DND-41 (cell line): ENCODE data around the gene POLA1.

Experiments
- ATAC-seq: fragments of 200-7000 bp; cut with Tn5 transposase; 3 replicates; pipeline ENCODE4 v1.9.1; 2021; ENCODE audit warnings: low read depth; ENCODE audit not compliant: insufficient read depth
- DNase-seq: peaks from one replicate; pipeline ENCODE4 v3.0.0-alpha.2; 2020
- H2AFZ ChIP-seq: 2 replicates; pipeline ENCODE4 v1.6.0; 2012; ENCODE audit warnings: low read depth, low read length
- H3K27ac ChIP-seq: 2 replicates; pipeline ENCODE4 v1.5.1; 2012; ENCODE audit warnings: low read length, inconsistent platforms
- H3K27me3 ChIP-seq: fragments of 200-600 bp; sonication (generic); 2 replicates; pipeline ENCODE4 v1.6.0; 2012; ENCODE audit warnings: low read length, mild to moderate bottlenecking, inconsistent platforms; ENCODE audit not compliant: insufficient read depth, poor library complexity
- H3K36me3 ChIP-seq: 2 replicates; pipeline ENCODE4 v1.5.1; 2012; ENCODE audit warnings: low read length, inconsistent platforms; ENCODE audit not compliant: insufficient read depth
- H3K4me1 ChIP-seq: 2 replicates; pipeline ENCODE4 v1.5.1; 2012; ENCODE audit warnings: mild to moderate bottlenecking, low read length; ENCODE audit not compliant: insufficient read depth
- H3K4me2 ChIP-seq: 2 replicates; pipeline ENCODE4 v1.6.0; 2012; ENCODE audit warnings: mild to moderate bottlenecking, moderate library complexity, low read length, inconsistent platforms; ENCODE audit not compliant: insufficient read depth
- H3K4me3 ChIP-seq, 2 experiments: fragments of 200-600 bp in 1 of 2; shearing (Covaris generic) in 1 of 2; 2 replicates each; pipeline ENCODE4 v1.5.1; 2012 to 2016; ENCODE audit warnings: inconsistent platforms in 2 of 2, low read length in 2 of 2, mild to moderate bottlenecking in 2 of 2, low read depth in 1 of 2, moderate library complexity in 1 of 2
- H3K79me2 ChIP-seq: 2 replicates; pipeline ENCODE4 v1.6.0; 2012; ENCODE audit warnings: low read length, inconsistent platforms; ENCODE audit not compliant: insufficient read depth
- H3K9ac ChIP-seq: 2 replicates; pipeline ENCODE4 v1.6.0; 2012; ENCODE audit warnings: low read depth, mild to moderate bottlenecking, inconsistent platforms, low read length, moderate library complexity
- H3K9me3 ChIP-seq: 2 replicates; pipeline ENCODE4 v1.5.1; 2012; ENCODE audit warnings: low read length, moderate library complexity, mild to moderate bottlenecking, inconsistent platforms; ENCODE audit not compliant: insufficient read depth, severe bottlenecking
- H4K20me1 ChIP-seq: 2 replicates; pipeline ENCODE4 v1.6.0; 2012; ENCODE audit warnings: low read length; ENCODE audit not compliant: insufficient read depth
- CTCF ChIP-seq: IDR thresholded peaks from 2 replicates; pipeline ENCODE4 v1.5.1; 2012; ENCODE audit warnings: borderline replicate concordance, low read length, moderate library complexity, mild to moderate bottlenecking; ENCODE audit not compliant: poor library complexity, severe bottlenecking; ENCODE audit errors: extremely low read depth
- EZH2 ChIP-seq: IDR thresholded peaks from 3 replicates; pipeline ENCODE4 v1.6.1; 2012; ENCODE audit warnings: borderline replicate concordance, low read depth, mild to moderate bottlenecking, moderate library complexity, low read length, inconsistent platforms; ENCODE audit not compliant: severe bottlenecking

POLA1 gene

GRCh38 chrX:24668111-24668510 is 25.6 kb upstream of the POLA1 start:
- DNase-seq = no peak
- H3K79me2 ChIP-seq = no peaks in the 10 kb centered on the region
- TF ChIP-seq CTCF = no peak
- TF ChIP-seq EZH2 = no peak

GRCh38 chrX:24672701-24673190 is 21.0 kb upstream of the POLA1 start:
- Histone ChIP-seq H3K9me3 (no peaks in the 10 kb centered on the region), H3K27me3 (no peaks in the 10 kb centered on the region), H3K4me2 (no peak overlapping the region), H2AFZ (no peak overlapping the region), H3K27ac (no peak overlapping the region), H3K4me1 (no peaks in the 10 kb centered on the region), H3K4me3 (no peak overlapping the region), H3K79me2 (no peaks in the 10 kb centered on the region), H4K20me1 (no peaks in the 10 kb centered on the region), H3K9ac (no peak overlapping the region), H3K36me3 (no peaks in the 10 kb centered on the region)
- TF ChIP-seq CTCF (no peak), EZH2 (no peak)
- ATAC-seq = no peak
- DNase-seq = no peak

More at GRCh38 chrX:24668111-24668510, 25.6 kb upstream of the POLA1 start:
- Histone ChIP-seq H2AFZ (no peak overlapping the region), H3K36me3 (no peaks in the 10 kb centered on the region), H3K4me1 (no peaks in the 10 kb centered on the region), H4K20me1 (no peaks in the 10 kb centered on the region), H3K27me3 (no peaks in the 10 kb centered on the region), H3K27ac (no peak overlapping the region), H3K4me3 (no peak overlapping the region), H3K4me2 (no peak overlapping the region), H3K9me3 (no peaks in the 10 kb centered on the region), H3K9ac (no peak overlapping the region)
- no peak for ATAC-seq

GRCh38 chrX:24673424-24673823 is 20.3 kb upstream of the POLA1 start:
- Histone ChIP-seq H2AFZ (no peak overlapping the region), H3K36me3 (no peaks in the 10 kb centered on the region), H3K4me1 (no peaks in the 10 kb centered on the region), H3K79me2 (no peaks in the 10 kb centered on the region), H3K9me3 (no peaks in the 10 kb centered on the region), H3K4me2 (no peak overlapping the region), H3K27me3 (no peaks in the 10 kb centered on the region), H3K4me3 (no peak overlapping the region), H3K9ac (no peak overlapping the region), H4K20me1 (no peaks in the 10 kb centered on the region), H3K27ac (no peak overlapping the region)
- ATAC-seq (no peak), DNase-seq (no peak)
- TF ChIP-seq EZH2 (no peak), CTCF (no peak)
